ENCODE results near the gene CASKIN2.

CASKIN2 gene

GRCh38 chr17:75552425-75553294, 37.3 kb upstream of the CASKIN2 start:
- TF ChIP-seq, protein P1, sequence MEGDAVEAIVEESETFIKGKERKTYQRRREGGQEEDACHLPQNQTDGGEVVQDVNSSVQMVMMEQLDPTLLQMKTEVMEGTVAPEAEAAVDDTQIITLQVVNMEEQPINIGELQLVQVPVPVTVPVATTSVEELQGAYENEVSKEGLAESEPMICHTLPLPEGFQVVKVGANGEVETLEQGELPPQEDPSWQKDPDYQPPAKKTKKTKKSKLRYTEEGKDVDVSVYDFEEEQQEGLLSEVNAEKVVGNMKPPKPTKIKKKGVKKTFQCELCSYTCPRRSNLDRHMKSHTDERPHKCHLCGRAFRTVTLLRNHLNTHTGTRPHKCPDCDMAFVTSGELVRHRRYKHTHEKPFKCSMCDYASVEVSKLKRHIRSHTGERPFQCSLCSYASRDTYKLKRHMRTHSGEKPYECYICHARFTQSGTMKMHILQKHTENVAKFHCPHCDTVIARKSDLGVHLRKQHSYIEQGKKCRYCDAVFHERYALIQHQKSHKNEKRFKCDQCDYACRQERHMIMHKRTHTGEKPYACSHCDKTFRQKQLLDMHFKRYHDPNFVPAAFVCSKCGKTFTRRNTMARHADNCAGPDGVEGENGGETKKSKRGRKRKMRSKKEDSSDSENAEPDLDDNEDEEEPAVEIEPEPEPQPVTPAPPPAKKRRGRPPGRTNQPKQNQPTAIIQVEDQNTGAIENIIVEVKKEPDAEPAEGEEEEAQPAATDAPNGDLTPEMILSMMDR (conservative IDR thresholded peaks at IDR 0.05; ENCODE audit: low read depth, low read length), result no peak
- DNase-seq (ENCODE audit: low read depth), result no peak
- H3K4me3 ChIP-seq (ENCODE audit: low read length), result no peak overlapping the region

- DNase-seq (ENCODE audit: low read depth), result no peak
- H3K4me3 ChIP-seq (ENCODE audit: low read length), result no peak overlapping the region
- TF ChIP-seq, protein P1 (conservative IDR thresholded peaks at IDR 0.05; ENCODE audit: low read depth, low read length), result no peak
These were observed 35.9 kb upstream of the CASKIN2 start for GRCh38 chr17:75551266-75551665.

DNA sequence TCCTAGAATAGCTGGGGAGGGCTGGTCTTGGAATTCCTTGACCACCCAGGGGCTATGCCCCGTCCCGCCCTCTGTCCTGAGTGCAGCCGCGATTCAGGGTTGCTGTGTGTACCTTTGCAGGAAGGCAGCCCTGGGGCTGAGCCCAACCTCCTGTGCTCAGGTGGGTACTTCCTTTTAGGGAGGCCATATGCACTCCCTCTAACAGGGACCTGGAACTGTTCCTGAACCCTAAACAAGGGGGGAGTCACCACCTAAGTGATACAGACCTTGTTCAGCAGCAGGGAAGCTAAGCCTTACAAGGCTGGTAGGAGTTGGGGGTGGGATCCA, 34.8 kb upstream of the CASKIN2 start:
- no peak for DNase-seq (ENCODE audit: low read depth)
- TF ChIP-seq, protein P1 (conservative IDR thresholded peaks at IDR 0.05; ENCODE audit: low read depth, low read length), result no peak
- H3K4me3 ChIP-seq (ENCODE audit: low read length), result no peak overlapping the region

- no peak for DNase-seq (ENCODE audit: low read depth)
- TF ChIP-seq, protein P1 (conservative IDR thresholded peaks at IDR 0.05; ENCODE audit: low read depth, low read length), result no peak
- H3K4me3 ChIP-seq (ENCODE audit: low read length), result no peak overlapping the region
These were observed 34.2 kb upstream of the CASKIN2 start for GRCh38 chr17:75549246-75550138.

DNA sequence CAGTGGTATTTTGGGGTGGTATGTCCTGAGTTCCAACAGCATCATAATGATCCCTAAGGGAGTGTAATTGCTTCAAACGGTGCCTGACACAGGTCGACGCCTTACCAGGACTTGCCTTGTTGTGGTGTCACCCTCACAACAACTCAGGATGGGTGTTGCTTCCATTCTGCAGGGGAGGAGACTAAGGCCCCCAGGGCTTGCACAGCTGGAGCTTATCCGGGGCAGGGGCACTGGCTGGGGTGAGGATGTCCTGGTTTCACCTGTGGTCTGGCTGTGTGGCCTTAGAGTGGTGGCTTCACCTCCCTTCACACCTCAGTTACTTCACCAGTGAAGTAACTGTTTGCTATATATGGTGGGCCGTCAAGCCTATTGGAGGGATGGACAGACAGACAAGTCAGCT, 33.5 kb upstream of the CASKIN2 start:
- TF ChIP-seq, protein P1 (conservative IDR thresholded peaks at IDR 0.05; ENCODE audit: low read depth, low read length), result no peak
- DNase-seq (ENCODE audit: low read depth), result no peak
- no peak overlapping the region for H3K4me3 ChIP-seq (ENCODE audit: low read length)

DNA sequence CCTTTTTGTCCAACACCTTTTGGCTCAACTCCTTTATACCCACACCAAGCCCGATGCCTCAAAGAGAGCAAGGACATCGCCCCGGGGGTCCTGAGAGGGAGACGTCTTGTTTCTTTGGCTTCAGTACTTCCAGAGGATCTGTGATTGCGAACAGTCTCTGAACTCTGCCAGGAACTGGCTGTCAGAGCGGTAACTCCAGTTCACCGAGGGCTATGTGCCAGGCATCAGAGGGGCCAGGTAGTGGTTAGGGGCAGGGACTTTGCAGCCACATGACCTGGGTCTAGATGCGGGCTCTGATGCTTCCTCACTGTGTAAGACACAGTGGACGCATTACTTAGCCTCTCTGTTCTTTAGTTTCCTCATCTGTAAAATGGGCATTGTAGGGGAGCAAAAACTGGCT, 31.8 kb upstream of the CASKIN2 start:
- no peak for DNase-seq (ENCODE audit: low read depth)
- H3K4me3 ChIP-seq (ENCODE audit: low read length), result no peak overlapping the region
- TF ChIP-seq, protein P1 (conservative IDR thresholded peaks at IDR 0.05; ENCODE audit: low read depth, low read length), result no peak
